Fibroblast of villous mesenchyme (primary cell): ENCODE data around the gene UBA3. TPM values are rescaled to one million over a fixed set of nuclear protein-coding genes. Genes with fewer than 3 reads are reported as not detected.

Experiments
- DNase-seq: peaks from one replicate; pipeline ENCODE4 v3.0.0-alpha.2; 2010; ENCODE audit warnings: low read depth
- H3K4me3 ChIP-seq: 2 replicates; pipeline ENCODE4 v1.5.1; 2011; ENCODE audit warnings: low read depth, mild to moderate bottlenecking, low read length
- total RNA-seq: library from RNA; depleted of rRNA; stranded (reverse); fragments of >200 nt; gene quantifications from 2 replicates; pipeline ENCODE4 v1.2.3, GENCODE V29; 2012
- TF ChIP-seq, protein P1 (sequence below): IDR thresholded peaks from 2 replicates; pipeline ENCODE4 v1.5.1; 2012; ENCODE audit warnings: low read depth, mild to moderate bottlenecking, low read length; ENCODE audit not compliant: insufficient read depth

UBA3 gene
- total RNA-seq, 1 donor, result 92.0 TPM

DNA sequence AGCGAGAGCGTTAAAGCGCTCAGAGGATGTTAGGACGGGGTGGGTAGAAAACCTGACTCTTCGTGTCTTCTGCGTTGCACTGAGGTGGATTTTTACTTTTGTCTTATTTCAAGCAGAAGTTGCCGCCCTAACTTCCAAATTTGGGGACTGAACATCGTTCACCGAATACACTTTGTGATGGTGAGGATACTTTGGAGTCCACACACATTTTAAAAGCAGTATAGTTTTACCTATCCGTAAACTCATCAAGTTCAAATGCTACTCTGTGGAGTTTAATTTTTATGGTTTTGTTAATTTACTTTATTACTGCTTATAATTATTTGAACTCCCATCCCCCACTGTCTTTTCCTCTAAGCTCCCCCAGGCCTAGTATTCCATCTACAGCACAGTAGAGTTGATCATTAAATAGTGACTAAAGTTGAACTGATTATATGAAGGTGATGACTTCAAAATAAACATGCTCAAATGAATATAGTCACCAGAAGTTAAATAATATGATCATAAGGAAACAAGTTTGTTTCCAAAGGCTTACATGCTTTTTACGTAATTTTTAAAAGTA lies 66.1 kb downstream of the UBA3 start:
- no peak for DNase-seq

DNA sequence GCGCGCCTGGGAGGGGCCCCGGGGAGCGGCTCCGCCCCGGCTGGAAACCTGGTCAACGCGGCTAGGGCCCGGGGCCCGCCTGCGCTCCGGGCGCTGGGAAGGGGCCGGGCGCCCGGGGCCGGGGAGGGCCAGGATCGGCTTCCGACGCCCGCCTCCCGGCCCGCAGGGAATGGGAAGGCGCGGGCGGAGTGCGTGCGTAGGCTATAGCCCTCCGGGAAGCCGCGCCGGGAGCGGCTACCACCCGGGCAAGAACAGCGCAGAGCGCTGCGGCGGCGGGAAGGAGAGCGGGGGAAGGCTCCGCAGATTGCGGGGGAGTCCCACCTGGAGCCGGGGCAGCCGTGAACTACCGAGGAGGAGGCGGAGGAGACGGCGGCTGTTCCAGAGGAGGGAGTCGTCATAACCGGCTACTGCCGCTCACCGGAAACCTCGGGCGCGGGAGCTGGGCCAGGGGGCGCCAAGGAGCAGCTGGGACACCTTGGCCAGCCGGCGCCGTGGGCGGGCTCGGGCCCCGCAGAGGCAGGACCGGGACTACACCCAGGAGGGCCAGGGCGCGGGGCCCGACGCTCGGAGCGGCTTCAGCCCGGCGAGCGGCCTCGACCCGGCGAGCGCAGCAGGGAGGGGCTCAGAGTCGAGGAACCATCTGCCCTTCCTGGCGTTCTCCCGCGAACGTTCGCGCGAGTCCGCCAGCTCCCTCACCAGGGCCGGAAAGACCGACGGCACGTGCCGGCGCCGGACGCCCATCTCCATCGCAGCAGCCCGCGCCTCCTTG lies 66.7 kb downstream of the UBA3 start, which contains the start of gene EOGT:
Gene EOGT (minus strand): TSS at position 432 of the 769 bp plus-strand sequence. CDS start 3,838 bp downstream, outside the sequence.
- DNase-seq, result peak; percentile 87
- H3K4me3 ChIP-seq, result peak within 1 kb of the TSS; percentile 75
- TF ChIP-seq, protein P1, sequence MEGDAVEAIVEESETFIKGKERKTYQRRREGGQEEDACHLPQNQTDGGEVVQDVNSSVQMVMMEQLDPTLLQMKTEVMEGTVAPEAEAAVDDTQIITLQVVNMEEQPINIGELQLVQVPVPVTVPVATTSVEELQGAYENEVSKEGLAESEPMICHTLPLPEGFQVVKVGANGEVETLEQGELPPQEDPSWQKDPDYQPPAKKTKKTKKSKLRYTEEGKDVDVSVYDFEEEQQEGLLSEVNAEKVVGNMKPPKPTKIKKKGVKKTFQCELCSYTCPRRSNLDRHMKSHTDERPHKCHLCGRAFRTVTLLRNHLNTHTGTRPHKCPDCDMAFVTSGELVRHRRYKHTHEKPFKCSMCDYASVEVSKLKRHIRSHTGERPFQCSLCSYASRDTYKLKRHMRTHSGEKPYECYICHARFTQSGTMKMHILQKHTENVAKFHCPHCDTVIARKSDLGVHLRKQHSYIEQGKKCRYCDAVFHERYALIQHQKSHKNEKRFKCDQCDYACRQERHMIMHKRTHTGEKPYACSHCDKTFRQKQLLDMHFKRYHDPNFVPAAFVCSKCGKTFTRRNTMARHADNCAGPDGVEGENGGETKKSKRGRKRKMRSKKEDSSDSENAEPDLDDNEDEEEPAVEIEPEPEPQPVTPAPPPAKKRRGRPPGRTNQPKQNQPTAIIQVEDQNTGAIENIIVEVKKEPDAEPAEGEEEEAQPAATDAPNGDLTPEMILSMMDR, result peak; percentile 58

More for the DNA sequence above, 66.1 kb downstream of the UBA3 start:
- TF ChIP-seq, protein P1, result no peak
- H3K4me3 ChIP-seq, result peak overlapping the region; percentile 75

DNA sequence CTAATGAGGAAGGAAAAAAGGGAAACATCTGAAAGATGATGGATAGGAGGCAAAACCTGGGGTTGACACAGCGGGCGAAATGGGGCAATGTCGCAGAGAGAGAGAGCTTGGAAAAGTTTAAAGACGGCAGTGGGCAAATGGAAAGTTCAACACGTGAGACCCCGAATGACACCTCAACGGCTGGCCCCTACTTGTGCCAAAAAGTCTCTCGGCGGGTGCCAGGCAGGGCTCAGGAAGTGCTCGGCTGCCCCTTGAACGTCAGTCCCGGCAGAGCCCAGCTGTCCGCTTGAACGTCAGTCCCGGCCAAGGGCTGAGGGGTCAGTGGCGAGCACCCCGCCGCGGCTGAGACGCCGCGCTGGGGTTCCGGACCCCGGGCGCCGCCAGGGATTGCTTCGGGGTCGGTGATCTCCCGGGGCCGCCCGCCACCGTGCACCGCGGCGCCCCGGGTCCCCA lies 67.3 kb downstream of the UBA3 start:
- TF ChIP-seq, protein P1, result peak; percentile 2
- H3K4me3 ChIP-seq, result peak overlapping the region; percentile 75
- DNase-seq, result peak; percentile 66

DNA sequence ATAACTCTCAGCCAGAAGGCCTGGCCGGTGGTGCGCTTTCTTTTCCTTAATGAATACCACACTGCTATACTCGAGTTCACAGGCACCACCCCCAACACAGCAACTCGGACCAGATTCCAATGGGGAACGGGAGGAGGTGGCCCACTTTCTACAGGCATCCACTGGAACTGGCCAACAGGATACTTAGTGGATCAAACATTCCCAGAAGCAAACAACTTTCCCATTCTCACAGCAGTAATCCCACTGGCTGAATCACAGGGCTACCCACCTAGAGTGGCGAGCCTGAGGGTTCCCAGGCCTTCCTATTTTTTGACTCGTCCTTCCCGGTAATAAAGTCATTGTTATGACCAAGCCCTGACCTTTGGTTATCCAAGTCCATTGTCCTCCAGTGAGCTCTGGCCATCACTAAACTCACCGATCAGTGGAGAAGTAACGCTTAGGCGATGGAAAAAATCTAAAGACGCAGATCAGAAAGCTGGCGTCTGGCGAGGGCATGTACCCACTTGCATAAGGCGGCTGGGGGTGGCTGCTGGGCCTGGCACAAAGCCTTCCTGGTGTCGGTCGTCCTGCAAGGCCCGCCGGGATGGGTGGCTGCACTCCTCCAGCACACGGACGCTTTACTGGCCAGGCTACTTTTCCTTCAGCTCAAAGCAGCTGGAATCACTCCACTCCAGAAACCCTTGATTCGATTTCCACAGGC lies 67.9 kb downstream of the UBA3 start:
- no peak for DNase-seq
- TF ChIP-seq, protein P1, result no peak
- H3K4me3 ChIP-seq, result peak overlapping the region; percentile 75

DNA sequence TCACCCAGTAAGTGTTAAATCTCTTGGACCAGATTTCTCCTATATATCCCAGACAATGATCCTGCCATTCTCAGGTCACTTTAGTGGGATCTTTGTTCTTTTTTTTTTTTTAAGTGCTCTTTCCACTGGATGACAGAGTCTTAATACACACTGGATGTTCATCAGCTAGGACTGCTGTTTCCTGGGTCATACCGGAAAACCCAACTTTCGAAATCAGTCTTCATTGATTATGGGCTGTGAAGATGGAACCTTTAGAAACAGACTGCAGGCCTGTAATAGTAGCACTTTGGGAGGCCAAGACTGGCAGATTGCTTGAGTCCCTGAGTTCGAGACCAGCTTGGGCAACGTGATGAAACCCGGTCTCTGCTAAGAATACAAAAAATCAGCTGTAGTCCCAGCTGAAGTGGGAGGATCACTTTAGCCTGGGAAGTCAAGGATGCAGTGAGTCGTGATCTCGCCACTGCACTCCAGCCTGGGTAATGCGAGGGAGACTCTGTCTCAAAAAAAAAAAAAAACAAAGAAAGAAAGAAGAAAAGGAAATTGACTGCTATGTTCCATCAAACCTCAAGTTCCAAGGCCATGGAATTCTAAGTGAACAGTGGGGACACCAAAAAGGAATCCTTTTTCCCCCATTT lies 69.0 kb downstream of the UBA3 start:
- DNase-seq, result no peak
- TF ChIP-seq, protein P1, result no peak
- no peak overlapping the region for H3K4me3 ChIP-seq

DNA sequence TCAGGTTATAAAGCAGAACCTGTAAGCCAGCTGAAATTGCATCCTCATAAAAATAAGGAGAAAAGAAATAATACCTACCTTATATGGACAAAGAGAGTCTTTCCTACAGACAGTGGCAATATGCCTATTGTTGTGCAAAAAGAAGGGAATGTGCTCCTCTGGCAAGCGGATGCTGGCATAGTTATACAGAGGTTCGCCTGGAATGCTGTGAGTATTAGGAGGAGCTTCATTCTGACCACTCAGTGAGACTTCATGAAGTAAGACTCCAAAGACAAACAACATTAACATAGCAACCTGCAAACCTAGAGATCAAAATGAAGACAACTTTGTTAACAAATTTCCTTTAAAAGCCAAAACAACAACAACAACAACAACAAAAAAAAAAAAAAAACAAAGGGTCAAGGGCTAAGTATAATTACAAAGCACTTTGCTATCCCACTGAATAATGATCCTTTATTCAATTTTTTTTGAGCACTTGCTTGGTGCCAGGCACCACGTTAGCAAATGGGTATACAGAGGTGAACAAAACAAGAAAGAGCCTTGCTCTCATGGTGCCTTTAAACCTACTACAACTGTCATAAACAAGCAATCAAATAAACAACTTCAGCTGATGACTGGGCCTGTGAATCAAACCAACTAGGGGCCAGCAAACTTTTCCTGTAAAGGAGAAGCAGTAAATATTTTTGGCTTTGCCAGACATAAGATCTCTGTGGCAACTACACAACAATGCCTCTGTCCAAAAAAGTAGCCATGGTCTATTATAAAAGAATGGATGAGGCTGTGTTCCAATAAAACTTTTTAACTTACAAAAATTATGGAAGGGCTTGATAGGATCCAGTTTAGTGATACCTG lies 70.4 kb downstream of the UBA3 start:
- DNase-seq, result peak; percentile 41

More for the DNA sequence above, 70.4 kb downstream of the UBA3 start:
- TF ChIP-seq, protein P1, result no peak
- no peak overlapping the region for H3K4me3 ChIP-seq
